Esophagus muscularis mucosa (tissue), 3 donors: Measurements from ENCODE around the gene CDV3.

Experiments used
- POLR2A ChIP-seq: fragments of 450-650 bp; IDR thresholded peaks from one replicate; pipeline ENCODE4 v1.6.1; 2017; ENCODE audit warnings: antibody characterized with exemption, moderate library complexity, mild to moderate bottlenecking, low read depth
- TF ChIP-seq, protein P1 (sequence below), 3 experiments: fragments of 200-600 bp in 2 of 3; fragments of 450-650 bp in 1 of 3; sonication (generic) in 2 of 3; IDR thresholded peaks; one replicate each; pipeline ENCODE4 v1.5.1; 2017 to 2019; ENCODE audit warnings: antibody characterized with exemption in 3 of 3, mild to moderate bottlenecking in 2 of 3, moderate library complexity in 1 of 3

DNA sequence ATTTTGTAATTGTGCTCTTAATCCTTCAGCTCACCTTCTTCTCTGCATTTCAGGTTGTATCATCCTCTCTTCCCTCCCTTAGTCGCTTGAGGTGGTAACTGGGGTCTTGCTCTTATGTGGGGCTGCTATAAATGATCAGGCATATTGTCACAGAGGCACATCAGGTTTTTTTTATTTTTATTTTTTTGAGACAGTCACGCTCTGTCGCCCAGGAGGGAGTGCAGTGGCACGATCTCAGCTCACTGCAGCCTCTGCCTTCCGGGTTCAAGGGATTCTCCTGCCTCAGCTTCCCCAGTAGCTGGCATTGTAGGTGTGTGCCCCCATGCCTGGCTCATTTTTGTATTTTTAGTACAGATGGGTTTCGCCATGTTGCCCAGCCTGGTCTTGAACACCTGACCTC lies 9.9 kb downstream of the CDV3 start:
- TF ChIP-seq POLR2A = no peak
- TF ChIP-seq, protein P1, sequence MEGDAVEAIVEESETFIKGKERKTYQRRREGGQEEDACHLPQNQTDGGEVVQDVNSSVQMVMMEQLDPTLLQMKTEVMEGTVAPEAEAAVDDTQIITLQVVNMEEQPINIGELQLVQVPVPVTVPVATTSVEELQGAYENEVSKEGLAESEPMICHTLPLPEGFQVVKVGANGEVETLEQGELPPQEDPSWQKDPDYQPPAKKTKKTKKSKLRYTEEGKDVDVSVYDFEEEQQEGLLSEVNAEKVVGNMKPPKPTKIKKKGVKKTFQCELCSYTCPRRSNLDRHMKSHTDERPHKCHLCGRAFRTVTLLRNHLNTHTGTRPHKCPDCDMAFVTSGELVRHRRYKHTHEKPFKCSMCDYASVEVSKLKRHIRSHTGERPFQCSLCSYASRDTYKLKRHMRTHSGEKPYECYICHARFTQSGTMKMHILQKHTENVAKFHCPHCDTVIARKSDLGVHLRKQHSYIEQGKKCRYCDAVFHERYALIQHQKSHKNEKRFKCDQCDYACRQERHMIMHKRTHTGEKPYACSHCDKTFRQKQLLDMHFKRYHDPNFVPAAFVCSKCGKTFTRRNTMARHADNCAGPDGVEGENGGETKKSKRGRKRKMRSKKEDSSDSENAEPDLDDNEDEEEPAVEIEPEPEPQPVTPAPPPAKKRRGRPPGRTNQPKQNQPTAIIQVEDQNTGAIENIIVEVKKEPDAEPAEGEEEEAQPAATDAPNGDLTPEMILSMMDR (IDR thresholded peaks at IDR 0.05) = no peak
